Ishikawa (cell line): ENCODE data around the gene ZSCAN16.

ENCODE experiments used
- NFIC ChIP-seq: IDR thresholded peaks from 2 replicates; pipeline ENCODE4 v1.6.1; 2012
- TF ChIP-seq, protein P1 (sequence below): IDR thresholded peaks from 2 replicates; pipeline ENCODE4 v1.6.1; 2012

- TF ChIP-seq, protein P1, sequence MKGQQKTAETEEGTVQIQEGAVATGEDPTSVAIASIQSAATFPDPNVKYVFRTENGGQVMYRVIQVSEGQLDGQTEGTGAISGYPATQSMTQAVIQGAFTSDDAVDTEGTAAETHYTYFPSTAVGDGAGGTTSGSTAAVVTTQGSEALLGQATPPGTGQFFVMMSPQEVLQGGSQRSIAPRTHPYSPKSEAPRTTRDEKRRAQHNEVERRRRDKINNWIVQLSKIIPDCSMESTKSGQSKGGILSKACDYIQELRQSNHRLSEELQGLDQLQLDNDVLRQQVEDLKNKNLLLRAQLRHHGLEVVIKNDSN: no peak
- no peak for TF ChIP-seq NFIC
These were observed 37.1 kb downstream of the ZSCAN16 start for GRCh38 chr6:28161410-28162079.
